Neural crest cell (in vitro differentiated cells): Measurements from ENCODE around the gene MTURN. TPM values are rescaled to one million over a fixed set of nuclear protein-coding genes. Genes with fewer than 3 reads are reported as not detected.

Source experiments
- DNase-seq: peaks from one replicate; pipeline ENCODE4 v3.0.0; 2021; ENCODE audit warnings: low read depth, mixed read lengths, low spot score
- H3K27ac Mint-ChIP-seq: one replicate; pipeline ENCODE4 v1.8.0; 2021; ENCODE audit warnings: mild to moderate bottlenecking, mixed read lengths; ENCODE audit not compliant: unreplicated experiment
- H3K27me3 Mint-ChIP-seq: 2 replicates; pipeline ENCODE4 v1.8.0; 2021; ENCODE audit warnings: low read depth, mild to moderate bottlenecking, mixed read lengths
- H3K36me3 Mint-ChIP-seq: 2 replicates; pipeline ENCODE4 v1.8.0; 2021; ENCODE audit warnings: low read depth, mild to moderate bottlenecking, mixed read lengths
- H3K4me1 Mint-ChIP-seq: 2 replicates; pipeline ENCODE4 v1.8.0; 2021; ENCODE audit warnings: mixed read lengths
- H3K4me3 Mint-ChIP-seq: one replicate; pipeline ENCODE4 v1.8.0; 2021; ENCODE audit warnings: mild to moderate bottlenecking, mixed read lengths
- H3K9me3 Mint-ChIP-seq: 2 replicates; pipeline ENCODE4 v1.8.0; 2021; ENCODE audit warnings: mixed read lengths
- CTCF ChIP-seq: fragments of 200-600 bp; sonication (generic); conservative IDR thresholded peaks from 2 replicates; pipeline ENCODE4 v1.5.0; 2021; ENCODE audit warnings: antibody characterized with exemption, mild to moderate bottlenecking
- total RNA-seq: library from RNA; stranded (reverse); gene quantifications from 2 replicates; pipeline ENCODE4 v1.2.1, GENCODE V29; 2021

Gene MTURN
- total RNA-seq, 1 donor from 2014 or later = 6.6 TPM

- no peaks in the 10 kb centered on the region for H3K36me3 Mint-ChIP-seq
These were observed 10.0 kb downstream of the MTURN start for GRCh38 chr7:30144657-30145306.

GRCh38 chr7:30145426-30145970 is 10.7 kb downstream of the MTURN start:
- H3K4me3 Mint-ChIP-seq = no peak overlapping the region
- no peaks in the 10 kb centered on the region for H3K36me3 Mint-ChIP-seq
- no peak for TF ChIP-seq CTCF
- H3K27ac Mint-ChIP-seq = no peak overlapping the region
- no peaks in the 10 kb centered on the region for H3K27me3 Mint-ChIP-seq
- DNase-seq = no peak
- no peaks in the 10 kb centered on the region for H3K9me3 Mint-ChIP-seq
- no peaks in the 10 kb centered on the region for H3K4me1 Mint-ChIP-seq

More at GRCh38 chr7:30144657-30145306, 10.0 kb downstream of the MTURN start:
- Mint-ChIP-seq H3K27ac (no peak overlapping the region), H3K27me3 (no peaks in the 10 kb centered on the region), H3K4me1 (no peaks in the 10 kb centered on the region), H3K4me3 (no peak overlapping the region), H3K9me3 (no peaks in the 10 kb centered on the region)
- no peak for TF ChIP-seq CTCF
- no peak for DNase-seq

GRCh38 chr7:30146127-30146612 is 11.4 kb downstream of the MTURN start:
- no peaks in the 10 kb centered on the region for H3K27me3 Mint-ChIP-seq
- H3K4me1 Mint-ChIP-seq = no peaks in the 10 kb centered on the region
- H3K27ac Mint-ChIP-seq = no peak overlapping the region
- H3K4me3 Mint-ChIP-seq = no peak overlapping the region
- H3K36me3 Mint-ChIP-seq = no peaks in the 10 kb centered on the region
- TF ChIP-seq CTCF = no peak
- no peak for DNase-seq
- H3K9me3 Mint-ChIP-seq = no peaks in the 10 kb centered on the region

- Mint-ChIP-seq H3K36me3 (no peaks in the 10 kb centered on the region), H3K4me3 (no peak overlapping the region), H3K27me3 (no peaks in the 10 kb centered on the region), H3K27ac (no peak overlapping the region), H3K9me3 (no peaks in the 10 kb centered on the region), H3K4me1 (no peaks in the 10 kb centered on the region)
- DNase-seq = no peak
- TF ChIP-seq CTCF = no peak
These were observed 12.4 kb downstream of the MTURN start for GRCh38 chr7:30147223-30147622.

GRCh38 chr7:30147785-30148184 is 13.0 kb downstream of the MTURN start:
- no peak for DNase-seq
- Mint-ChIP-seq H3K4me3 (no peak overlapping the region), H3K4me1 (no peaks in the 10 kb centered on the region), H3K9me3 (no peaks in the 10 kb centered on the region), H3K27me3 (no peaks in the 10 kb centered on the region), H3K27ac (no peak overlapping the region), H3K36me3 (no peaks in the 10 kb centered on the region)
- no peak for TF ChIP-seq CTCF
